GM21367 (cell line): ENCODE data around the gene CALCOCO2.
"Not testable (repeated sequence)": the region's sequence is repeated elsewhere in the genome, so short reads cannot be mapped to it uniquely, and the experiment has no call there.

Experiments used
- ATAC-seq: cut with Tn5 transposase; IDR thresholded peaks from one replicate; pipeline ENCODE4 v1.9.1; 2021; ENCODE audit not compliant: unreplicated experiment

Gene CALCOCO2

DNA sequence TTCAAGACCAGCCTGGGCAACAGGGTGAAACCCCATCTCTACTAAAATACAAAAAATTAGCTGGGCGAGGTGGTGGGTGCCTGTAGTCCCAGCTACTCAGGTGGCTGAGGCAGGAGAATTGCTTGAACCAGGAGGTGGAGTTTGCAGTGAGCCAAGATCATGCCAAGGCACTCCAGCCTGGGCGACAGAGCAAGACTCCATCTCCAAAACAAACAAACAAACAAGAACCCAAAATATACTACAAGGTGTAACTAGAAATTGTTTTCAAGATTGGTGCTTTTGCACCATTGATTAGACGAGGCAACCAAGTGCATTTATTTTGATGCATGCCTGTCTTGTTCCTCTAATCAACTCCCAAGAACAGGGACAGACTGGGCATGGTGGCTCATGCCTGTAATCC is 41.6 kb downstream of the CALCOCO2 start:
- ATAC-seq = not testable (repeated sequence)

DNA sequence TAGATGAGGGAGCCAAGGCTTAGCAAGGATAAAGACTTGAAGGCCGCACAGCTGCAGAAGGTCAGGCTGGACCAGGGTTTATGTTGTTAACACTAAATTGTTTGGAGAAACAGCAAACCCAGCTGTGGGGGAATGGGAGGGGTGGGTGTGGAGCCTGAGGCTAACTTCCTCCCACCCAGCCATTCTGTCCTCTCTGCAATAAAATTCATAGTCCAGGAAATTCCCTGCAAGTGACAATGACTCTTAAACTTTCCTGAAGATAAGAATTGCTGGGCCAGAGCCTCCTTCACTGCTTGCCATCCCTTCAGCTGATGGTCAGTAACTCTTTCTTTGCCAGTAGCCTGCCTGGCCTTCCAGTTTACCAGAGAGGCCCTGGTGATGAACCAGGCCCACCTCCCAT is 42.4 kb downstream of the CALCOCO2 start:
- ATAC-seq = no peak

DNA sequence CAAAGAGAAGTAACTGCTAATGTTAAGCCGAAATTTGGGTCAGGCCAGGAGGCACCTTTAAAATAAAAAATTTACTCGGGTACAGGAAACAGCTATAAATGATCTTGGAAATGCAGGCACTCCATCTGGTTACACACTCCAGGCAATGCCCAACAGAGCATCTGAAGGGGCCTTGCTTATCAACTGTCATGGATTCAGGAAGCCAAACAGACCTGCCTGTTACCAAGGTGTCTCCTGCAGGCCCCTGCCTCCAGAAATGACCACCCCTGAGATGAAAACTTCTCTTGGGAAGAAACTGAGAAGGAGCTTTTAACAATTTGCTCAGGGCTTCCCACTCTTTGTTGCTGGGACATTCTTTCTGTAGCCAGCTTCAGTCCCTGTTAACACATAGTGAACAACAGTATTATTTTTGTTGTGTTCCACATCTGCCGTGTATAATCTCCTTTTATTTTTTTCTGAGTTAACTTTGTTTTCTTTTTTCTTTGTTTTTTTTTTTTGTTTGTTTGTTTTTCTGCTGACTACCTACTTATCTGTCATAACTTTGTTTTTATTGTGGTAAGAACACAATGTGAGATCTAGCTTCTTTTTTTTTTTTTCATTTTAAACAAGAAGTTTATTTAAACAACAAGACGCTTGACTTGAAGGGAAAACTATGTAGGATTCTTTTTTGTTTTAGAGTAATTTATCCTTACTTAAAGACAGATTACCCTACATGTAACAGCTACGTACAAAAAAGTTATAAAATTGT is 43.0 kb downstream of the CALCOCO2 start:
- no peak for ATAC-seq

DNA sequence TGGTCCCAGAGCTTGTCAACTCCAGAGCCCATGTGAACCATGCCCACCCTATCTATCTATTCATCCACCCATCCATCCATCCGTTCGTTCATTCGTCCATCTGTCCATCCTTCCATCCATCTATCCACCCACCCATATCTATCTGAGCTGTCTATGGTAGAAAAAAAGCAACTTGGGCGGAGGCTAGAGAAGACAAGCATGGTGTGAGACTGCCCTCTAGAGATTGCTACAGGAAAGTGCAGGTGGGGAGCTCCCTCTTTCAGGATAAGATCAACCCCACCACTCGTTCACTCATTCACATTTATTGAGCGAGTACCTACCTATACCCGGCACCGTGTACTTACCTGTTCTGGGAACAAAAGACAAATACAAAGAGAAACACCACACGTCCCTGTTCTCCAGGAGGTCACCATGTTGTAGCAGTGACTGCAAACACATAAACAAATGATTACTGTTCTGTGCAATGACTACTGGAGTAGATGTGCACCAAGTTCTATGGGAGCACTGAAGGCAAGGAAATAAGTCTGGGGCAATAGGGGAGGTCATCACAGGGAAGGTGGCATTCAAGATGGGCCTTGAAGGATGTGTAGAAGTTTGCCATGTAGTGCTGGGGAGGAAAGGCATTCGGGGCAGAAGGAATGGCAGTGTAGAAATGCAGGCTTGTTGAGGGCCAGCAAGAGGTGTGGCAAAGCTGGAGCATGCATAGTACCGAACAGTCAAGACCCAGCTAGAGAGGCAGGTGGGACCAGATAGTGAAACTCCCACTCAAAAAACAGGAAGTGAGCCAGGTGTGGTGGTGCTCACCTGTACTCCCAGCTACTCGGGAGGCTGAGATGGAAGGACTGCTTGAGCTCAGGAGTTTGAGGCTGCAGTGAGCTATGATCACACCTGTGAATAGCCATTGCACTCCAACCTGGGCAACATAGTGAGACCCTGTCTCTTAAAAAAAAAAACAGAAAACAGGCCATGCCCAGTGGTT is 48.4 kb downstream of the CALCOCO2 start:
- ATAC-seq = no peak

DNA sequence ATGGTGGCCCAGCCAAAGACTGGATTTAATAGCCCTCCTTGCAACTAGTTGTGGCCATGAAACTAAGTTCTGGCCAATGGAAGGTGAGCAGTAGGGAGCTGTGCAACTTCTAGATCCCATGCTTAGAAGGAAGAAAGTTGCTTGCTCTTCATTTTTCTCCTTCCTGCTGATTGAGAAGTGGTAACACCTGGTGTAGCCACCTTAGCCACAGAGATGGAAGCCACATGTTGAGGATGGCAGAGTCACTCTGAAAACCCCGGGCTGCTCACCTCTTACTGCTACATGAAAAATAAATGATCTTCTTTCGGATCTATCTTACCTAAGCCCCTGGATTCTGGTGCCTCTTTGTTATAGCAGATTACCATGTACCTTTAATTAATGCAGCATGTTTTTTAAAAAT is 51.4 kb downstream of the CALCOCO2 start:
- no peak for ATAC-seq

DNA sequence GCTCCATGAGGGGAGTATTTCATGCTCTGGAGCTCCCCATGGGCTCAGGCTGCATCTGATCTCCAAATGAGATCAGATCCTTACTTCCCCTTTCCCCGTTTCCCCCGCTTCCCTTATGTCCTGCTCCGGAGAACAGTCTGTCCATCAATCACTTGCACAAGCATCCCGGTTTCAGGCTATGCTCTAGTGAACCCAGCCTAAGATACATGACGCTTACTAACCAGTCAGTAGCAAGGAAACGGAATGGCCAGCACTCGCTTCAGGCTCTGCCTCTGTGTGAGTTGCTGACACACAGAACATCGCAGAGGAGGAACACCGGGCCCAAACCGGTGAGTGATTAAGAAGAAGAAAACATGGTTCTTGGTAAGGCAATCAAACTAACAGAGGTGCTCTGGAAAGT is 52.3 kb downstream of the CALCOCO2 start:
- ATAC-seq = no peak

DNA sequence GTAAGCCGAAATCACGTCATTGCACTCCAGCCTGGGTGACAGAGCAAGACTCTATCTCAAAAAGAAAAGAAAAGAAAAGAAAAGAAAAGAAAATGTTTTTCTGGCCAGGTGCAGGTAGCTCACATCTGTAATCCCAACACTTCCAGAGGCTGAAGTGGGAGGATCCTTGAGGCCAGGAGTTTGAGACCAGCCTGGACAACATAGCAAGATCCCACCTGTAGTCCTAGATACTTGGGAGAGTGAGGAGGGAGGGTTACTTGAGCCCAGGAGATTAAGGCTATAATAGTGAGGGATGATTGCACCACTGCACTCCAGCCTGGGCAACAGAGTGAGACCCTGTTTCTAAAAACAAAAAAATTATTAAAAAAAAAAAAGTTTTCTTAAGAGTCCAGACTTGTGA is 59.3 kb downstream of the CALCOCO2 start:
- ATAC-seq = no peak

DNA sequence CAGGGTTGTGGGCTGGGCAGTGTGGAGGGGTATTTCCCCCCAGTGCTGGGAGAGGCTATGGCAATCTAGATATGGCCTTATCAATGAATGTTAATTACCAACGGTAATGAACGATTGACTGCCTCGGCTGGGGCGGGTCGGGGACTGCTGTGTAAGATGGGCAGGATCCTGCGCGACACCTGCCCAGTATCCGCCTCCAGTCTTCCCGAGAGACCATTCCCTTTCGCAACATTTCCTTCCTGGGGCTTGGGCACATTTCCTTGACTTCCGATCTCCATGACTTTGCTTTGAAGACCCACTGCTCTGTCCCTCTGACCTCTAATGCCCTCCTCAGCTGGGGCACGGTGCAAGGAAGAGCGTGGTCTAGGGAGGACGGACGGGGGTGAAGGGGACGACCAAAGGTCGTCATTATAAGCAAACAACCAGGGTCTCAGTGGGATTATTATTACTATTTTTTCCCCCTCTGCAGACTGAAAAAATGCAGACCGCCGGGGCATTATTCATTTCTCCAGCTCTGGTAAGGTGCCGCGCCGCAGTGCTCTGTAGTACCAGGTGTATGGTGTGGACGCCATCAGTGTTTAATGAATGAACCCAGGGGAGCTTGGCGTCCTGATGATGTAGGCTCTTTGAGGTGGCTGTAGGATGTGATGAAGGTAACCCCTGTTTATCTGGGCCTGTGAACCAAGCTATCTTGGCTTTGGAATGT is 62.3 kb downstream of the CALCOCO2 start:
- ATAC-seq = peak; percentile 1

DNA sequence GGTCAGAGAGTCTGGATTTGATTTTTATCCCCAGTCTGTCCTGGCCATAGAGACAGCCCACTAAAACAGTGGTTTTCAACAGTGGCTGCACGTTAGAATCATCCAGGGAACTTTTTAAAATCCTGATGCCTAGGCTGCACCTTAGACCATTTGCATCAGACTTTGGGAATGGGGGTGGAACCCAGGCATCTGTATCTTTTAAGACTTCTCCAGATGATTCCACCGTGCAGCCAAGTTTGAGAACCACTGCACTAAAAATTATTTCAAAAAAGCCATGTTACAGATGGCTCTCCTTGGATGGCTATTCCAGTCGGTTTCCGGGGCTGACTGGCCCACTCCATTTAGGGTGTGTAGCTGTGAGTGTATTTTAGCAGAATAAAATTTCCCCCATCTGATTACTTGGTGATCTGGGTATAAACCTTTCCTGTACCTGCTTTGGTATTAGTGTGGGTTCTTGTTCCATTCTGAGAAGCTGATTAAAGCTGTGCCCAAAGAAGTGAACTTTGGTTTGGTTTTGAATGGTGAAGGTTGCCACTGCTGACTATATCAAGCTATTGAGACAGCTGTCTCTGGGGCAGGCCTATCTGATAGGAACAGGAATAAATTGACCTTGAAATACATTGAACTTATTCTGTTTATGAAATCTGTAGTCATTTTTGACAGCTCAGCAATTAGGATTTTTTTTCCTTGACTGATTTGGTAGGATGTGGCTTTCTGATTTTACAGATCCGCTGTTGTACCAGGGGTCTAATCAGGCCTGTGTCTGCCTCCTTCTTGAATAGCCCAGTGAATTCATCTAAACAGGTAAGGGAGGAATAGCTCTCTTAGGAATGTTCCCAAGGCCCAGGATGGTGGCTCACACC is 63.0 kb downstream of the CALCOCO2 start:
- ATAC-seq = no peak

DNA sequence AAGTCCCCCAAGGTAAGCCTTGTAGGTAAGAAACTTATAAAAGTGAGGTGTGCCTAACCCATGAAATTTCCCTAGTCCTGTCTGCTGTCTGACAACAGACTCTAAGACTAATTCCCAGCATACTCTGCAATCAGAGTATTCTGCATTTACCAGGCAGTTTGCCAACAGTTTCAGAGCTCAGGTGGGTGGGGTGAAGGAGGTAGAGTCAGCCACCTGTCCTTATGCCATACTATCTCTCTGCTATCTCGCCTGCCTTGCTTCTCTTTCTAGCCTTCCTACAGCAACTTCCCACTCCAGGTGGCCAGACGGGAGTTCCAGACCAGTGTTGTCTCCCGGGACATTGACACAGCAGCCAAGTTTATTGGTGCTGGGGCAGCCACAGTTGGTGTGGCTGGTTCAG is 64.1 kb downstream of the CALCOCO2 start:
- ATAC-seq = no peak

DNA sequence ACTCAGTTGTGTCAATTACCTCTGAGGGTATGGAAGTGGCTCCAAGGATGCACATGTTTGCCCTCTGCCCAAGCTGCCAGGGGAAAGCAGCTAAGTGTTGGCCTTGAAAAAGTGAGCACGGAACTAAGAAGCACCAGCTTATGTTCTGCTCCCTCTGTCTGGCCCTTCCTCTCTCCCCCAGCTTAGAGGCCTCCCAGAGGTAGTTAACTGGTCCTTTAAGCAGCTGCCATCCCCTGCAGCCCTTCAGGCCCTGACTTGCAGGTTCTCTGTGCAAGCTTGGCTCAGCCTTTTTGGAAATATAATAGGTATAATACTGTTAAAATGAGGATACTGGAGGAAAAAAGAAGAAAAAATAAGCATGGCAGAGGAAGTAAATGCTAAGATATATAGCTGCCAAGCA is 70.4 kb downstream of the CALCOCO2 start:
- ATAC-seq = no peak

DNA sequence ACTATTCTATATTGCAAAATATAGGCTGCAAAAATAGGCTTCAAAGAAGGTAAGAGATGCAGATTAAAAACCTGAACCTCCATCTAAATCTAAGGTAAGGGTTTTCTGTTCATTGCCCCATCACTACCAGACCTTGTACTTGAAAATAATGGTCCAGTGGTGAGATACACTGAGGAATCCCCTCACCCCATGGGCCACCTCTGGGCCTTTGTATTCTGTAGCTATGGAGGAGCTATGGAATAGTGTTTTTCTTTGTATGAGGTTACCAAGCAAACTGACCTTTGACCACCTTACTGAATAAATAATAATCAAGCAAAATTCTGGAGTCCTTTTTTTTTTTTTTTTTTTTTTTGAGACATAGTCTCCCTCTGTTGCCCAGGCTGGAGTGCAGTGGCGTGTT is 72.6 kb downstream of the CALCOCO2 start:
- no peak for ATAC-seq

DNA sequence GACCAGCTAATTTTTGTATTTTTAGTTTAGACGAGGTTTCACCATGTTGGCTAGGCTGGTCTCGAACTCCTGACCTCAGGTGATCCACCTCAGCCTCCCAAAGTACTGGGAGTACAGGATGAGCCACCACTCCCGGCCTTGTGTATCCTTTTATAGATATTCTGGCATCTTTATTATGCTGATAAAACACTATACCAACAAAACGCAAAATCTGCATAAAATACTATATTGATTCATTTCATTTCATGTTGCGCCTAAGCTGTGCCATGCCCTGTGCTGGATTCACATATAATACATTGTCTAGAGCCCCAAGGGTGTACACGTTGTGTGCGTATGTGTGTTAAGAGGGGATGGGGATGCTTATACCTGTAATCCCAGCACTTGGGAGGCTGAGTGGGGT is 73.6 kb downstream of the CALCOCO2 start:
- ATAC-seq = no peak

DNA sequence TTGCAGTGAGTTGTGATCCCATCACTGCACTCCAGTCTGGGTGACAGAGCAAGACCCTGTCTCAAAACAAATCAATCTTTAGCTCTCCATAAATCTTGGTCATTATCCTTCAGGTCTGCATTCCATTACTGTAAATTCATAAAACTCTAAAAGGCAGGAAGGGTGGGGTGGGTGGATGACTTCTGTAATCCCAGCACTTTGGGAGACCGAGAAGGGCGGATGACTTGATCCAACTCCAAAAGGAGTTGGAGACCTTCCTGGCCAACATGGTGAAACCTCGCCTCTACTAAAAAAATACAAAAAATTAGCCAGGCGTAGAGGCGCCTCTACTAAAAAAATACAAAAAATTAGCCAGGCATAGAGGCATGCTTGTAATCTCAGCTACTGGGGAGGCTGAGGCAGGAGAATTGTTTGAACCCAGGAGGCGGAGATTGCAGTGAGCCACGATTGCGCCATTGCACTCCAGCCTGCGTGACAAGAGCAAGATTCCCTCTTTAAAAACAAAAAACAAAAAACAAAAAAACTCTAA is 75.2 kb downstream of the CALCOCO2 start:
- ATAC-seq = no peak

DNA sequence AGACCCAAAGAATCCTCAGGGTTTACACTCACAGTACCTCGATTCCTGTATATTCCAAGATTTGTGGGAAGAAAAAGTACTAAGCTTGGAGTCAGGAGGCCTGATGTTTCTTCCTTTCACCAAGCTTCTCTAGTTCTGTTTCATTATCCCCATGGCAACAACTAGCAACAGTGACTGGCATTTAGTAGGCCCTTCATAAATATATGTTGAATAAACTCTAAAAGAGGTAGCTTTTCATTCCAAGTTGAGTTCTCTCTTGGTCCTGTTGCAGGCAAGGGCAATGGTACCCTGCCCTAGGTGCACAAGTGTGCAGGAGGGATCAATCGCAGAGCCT is 76.8 kb downstream of the CALCOCO2 start:
- ATAC-seq = no peak

DNA sequence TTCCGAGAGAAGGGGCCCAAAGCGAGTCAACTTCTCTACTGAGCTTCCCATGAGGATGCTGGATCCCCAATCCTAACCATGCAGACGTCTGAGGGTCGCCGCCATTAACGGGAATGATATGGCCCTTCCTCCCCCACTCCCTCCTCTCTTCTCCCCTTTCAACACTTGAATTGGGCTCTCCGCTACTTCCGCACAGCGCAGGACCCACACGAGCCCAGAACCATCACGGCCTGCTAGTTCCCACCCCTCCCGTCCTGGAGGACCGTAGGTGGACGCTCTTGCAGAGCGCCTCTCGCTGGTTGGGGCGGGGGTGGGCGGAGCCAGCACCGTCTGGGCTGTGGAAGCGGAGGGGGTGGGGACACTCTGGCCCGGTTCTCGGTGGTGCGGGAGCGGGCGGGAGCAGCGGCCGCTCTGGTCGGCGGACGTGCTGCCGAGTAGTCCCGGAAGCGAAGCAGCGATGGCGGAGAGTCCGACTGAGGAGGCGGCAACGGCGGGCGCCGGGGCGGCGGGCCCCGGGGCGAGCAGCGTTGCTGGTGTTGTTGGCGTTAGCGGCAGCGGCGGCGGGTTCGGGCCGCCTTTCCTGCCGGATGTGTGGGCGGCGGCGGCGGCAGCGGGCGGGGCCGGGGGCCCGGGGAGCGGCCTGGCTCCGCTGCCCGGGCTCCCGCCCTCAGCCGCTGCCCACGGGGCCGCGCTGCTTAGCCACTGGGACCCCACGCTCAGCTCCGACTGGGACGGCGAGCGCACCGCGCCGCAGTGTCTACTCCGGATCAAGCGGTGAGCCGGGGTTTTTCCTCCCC is 77.4 kb downstream of the CALCOCO2 start, which contains the start of gene UBE2Z:
Gene UBE2Z (plus strand): TSS at position 361 of the 797 bp plus-strand sequence. CDS start 97 bp downstream, at position 458.
- peak; percentile 52 for ATAC-seq

DNA sequence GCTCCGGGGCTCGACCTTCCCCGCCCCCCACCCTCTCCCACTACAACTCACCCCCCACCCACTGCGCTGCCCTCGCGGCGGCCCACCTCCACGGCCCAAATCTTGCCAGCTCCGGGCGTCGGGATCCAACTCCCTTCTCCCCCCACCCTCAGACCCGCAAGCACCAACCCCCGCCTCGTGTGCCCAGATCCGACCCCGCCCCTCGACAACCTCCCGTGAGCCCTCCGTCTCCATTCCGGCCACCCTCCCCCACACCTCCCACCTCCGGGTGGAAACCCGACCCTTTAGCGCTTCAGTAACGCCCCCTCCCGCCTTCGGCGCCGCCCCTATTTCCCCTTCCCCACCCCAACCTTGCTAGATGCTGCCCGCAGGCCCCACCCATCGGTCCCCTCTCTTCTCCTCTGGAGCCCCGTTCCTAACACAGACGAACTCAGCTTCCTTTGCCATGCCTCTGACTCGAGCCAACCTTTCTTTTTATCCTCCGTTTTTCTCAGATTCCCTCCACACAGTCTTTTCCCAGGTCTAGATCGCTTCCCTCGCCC is 78.1 kb downstream of the CALCOCO2 start:
- ATAC-seq = peak; percentile 26

DNA sequence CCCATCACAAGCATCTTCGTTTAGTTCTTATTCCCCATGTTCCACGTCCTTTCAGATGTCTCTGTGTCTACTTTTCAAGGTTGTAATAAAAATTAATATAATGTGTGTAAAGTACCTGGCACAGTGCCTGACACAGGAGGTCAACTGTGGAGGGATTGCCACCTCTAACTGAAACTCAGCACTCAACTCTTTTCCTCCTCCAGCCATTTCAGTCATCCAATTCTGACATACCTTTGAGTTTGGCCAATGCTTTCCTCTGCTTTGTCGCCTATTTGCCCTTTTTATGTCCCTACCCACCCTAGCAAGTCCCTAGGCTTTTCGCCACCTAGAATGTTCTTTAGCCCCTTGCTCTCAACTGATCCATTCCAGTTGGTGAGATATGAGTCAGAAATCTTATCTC is 78.9 kb downstream of the CALCOCO2 start:
- ATAC-seq = no peak

DNA sequence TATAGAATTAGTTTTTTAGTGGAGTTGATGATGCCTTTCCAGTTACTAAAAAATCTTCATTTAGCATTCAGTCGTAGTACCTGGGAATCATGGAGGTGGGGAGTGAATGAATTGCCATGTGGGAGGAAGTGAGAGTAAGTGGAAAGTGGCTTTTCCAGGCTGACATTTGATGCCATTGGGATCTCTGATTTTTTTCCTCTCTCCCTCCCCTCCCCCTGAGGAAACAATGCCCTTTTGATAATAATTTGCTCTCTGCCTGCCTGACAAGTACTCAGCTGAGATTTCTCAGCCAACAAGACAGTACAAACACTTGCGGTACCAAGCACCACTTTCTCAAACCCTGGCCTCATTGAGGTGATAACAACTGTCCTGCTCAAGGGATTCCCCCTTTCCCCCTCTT is 79.5 kb downstream of the CALCOCO2 start:
- no peak for ATAC-seq
